ENCODE measurements around the gene RMND5A.

DNA sequence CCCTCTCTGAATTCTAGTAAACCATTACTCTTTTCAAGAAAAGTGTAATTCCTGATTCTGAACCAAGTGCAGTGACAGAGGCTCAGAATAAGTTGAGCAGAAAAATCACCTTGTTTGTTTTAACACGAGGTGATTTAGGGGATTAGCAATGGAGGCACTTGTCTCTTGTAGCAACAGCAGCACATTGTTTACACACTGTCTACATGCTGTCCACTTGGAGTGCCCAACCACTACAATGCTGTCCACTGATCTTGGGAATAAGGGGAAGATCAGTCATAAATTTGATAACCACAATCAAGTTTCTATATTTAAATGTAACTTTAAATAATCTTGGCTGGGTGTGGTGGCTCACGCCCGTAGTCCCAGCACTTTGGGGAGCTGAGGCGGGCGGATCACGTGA is 13.9 kb upstream of the RMND5A start:
- TF ChIP-seq, protein P1, sequence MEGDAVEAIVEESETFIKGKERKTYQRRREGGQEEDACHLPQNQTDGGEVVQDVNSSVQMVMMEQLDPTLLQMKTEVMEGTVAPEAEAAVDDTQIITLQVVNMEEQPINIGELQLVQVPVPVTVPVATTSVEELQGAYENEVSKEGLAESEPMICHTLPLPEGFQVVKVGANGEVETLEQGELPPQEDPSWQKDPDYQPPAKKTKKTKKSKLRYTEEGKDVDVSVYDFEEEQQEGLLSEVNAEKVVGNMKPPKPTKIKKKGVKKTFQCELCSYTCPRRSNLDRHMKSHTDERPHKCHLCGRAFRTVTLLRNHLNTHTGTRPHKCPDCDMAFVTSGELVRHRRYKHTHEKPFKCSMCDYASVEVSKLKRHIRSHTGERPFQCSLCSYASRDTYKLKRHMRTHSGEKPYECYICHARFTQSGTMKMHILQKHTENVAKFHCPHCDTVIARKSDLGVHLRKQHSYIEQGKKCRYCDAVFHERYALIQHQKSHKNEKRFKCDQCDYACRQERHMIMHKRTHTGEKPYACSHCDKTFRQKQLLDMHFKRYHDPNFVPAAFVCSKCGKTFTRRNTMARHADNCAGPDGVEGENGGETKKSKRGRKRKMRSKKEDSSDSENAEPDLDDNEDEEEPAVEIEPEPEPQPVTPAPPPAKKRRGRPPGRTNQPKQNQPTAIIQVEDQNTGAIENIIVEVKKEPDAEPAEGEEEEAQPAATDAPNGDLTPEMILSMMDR (conservative IDR thresholded peaks at IDR 0.05; ENCODE audit: low read depth, low read length): no peak
- TF ChIP-seq EZH2 (IDR thresholded peaks at IDR 0.05; ENCODE audit: low read length, unreplicated experiment) (no peak), EZH2phosphoT487 (IDR thresholded peaks at IDR 0.05; ENCODE audit: borderline replicate concordance, low read length) (no peak)
